Tibial nerve (tissue), 4 donors: Measurements from ENCODE around the gene ARL2BP.

ENCODE experiments used
- EP300 ChIP-seq, 2 donors: sonication (generic); formaldehyde crosslinking; IDR thresholded peaks; one replicate each; pipeline ENCODE4 v1.6.1; 2017; ENCODE audit warnings: antibody characterized with exemption in 2 of 2, mild to moderate bottlenecking in 1 of 2
- TF ChIP-seq, protein P1 (sequence below), 5 experiments: fragments of 200-600 bp in 3 of 5; fragments of 450-650 bp in 2 of 5; sonication (generic) in 3 of 5; IDR thresholded peaks; one replicate each; pipeline ENCODE4 v1.5.1; 2016 to 2019; ENCODE audit warnings: antibody characterized with exemption in 5 of 5, mild to moderate bottlenecking in 3 of 5, moderate library complexity in 2 of 5

- TF ChIP-seq, protein P1, sequence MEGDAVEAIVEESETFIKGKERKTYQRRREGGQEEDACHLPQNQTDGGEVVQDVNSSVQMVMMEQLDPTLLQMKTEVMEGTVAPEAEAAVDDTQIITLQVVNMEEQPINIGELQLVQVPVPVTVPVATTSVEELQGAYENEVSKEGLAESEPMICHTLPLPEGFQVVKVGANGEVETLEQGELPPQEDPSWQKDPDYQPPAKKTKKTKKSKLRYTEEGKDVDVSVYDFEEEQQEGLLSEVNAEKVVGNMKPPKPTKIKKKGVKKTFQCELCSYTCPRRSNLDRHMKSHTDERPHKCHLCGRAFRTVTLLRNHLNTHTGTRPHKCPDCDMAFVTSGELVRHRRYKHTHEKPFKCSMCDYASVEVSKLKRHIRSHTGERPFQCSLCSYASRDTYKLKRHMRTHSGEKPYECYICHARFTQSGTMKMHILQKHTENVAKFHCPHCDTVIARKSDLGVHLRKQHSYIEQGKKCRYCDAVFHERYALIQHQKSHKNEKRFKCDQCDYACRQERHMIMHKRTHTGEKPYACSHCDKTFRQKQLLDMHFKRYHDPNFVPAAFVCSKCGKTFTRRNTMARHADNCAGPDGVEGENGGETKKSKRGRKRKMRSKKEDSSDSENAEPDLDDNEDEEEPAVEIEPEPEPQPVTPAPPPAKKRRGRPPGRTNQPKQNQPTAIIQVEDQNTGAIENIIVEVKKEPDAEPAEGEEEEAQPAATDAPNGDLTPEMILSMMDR (IDR thresholded peaks at IDR 0.05): no peak
- no peak for TF ChIP-seq EP300 (IDR thresholded peaks at IDR 0.05)
Observed at GRCh38 chr16:57208926-57209325, 36.1 kb upstream of the ARL2BP start.
